Stimulated activated CD8-positive, alpha-beta memory T cell treated with anti-CD3 and anti-CD28 coated beads, Interleukin-4, amount 100 ng/mL, for 24 hours (primary cell): ENCODE results near the gene SYNE3.

ENCODE experiments used
- DNase-seq: peaks from one replicate; pipeline ENCODE4 v3.0.0-alpha.2; 2020; ENCODE audit warnings: low read depth

Gene SYNE3

DNA sequence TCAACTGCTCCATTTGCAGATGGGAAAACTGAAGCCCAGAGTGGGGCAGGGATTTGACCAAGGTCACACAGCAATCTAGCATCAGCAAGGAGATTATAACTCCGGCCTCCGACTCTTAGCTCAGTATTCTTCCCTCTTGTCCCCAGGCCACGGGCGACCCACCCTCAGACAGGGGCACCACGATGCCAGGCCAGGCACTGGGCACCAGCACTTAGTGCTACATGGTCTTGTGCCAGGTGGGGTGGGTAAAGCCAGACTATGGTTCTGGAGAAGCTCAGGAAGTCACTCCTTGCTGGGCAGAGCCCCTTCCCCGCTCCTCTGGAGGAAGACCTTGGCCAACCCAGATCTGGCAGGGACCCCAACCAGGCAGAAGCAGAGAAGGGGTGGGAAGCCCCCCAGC, 41.5 kb downstream of the SYNE3 start:
- DNase-seq: no peak

DNA sequence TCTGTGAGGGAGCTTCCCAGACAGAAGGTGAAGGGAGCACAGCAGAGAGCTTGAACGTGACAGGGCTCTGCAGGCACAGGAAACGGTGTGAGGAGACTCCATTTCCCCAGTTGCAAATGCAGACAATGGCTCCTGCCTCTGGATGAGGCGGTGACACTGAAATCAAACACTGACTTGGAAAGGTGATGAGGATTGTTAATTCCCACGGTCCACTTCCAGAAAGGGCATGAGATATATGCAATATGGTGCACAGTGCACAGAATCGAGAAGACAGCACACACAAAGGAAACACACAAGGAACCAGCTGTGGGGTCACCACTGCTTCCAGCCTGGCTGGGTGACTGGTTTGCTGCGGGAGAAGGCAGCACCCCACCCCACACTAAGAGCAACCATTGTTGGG, 42.0 kb downstream of the SYNE3 start:
- DNase-seq: no peak

DNA sequence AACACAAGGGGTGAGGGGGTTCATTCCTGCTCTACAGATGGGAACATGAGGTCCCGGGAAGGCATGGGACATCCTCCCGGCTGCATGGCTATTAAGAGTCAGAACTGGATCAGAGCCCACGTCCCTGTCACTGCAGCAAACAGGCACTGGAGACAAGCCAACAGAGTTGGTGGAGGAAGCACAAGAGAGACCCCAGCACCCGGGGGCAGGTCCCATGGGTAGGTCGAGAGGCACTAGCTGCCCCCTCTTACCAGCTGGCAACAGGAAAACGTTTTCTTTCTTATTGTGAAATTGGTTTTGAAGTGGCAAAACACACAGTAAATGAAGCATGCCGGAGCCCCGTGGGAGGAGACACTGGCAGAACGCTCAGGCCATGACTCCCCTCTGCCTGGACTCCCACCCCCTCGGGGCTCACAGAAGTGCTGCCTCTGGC, 43.6 kb downstream of the SYNE3 start:
- DNase-seq: no peak

DNA sequence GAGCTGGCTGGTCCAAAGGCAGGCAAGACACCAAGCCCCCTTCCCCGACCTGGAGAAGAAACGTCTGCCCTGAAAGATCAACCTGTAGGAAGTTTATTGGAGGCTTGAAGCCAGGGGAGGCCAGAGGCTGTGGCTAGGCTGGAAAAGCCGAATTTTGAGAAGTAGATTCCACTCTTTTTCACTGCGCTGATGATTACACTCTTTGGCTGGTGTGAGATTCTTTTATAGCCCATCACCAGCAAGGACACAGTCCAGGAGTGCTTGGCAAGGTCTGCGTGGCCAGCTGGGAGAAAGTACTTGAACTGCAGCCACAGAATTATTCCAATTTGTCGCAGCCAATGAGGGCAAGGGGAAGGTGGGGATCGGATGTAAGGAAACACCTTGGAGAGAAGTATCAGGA, 45.0 kb downstream of the SYNE3 start:
- DNase-seq: no peak

DNA sequence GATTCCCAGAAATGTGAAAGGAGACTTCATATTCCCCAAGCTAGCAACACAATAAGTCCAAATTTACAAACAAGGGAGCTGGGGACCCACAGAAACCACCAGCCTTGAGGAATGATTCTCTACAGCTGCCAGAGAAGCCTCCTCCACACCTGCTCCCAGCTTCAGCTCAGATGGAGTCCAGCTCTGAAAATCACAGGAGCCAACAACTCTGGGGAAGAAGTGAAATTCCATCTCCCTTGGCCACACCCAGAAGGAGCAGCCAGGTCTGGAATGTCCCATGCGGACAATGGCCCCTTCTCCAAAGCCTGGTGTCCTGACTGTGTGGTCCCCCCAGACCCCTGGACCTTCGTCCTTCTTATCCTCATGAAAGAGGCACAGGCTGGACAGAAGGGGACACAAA, 45.4 kb downstream of the SYNE3 start:
- DNase-seq: no peak

DNA sequence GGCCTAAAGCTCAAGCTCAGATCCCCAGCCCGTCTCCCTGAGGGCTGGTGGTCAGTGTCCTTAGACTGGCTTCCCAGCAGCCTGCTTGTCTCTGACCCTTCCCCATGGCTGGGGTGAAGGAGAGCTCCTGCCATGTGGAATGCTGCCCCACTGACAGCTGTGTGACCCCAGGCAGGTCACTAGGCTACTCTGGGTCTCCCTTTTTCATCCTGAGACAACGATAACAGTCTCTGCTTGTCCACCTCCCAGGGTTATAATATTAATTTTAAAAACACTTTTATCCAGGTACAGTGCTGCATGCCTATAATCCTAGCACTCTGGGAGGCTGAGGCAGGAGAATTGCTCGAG, 47.3 kb downstream of the SYNE3 start:
- DNase-seq: no peak

DNA sequence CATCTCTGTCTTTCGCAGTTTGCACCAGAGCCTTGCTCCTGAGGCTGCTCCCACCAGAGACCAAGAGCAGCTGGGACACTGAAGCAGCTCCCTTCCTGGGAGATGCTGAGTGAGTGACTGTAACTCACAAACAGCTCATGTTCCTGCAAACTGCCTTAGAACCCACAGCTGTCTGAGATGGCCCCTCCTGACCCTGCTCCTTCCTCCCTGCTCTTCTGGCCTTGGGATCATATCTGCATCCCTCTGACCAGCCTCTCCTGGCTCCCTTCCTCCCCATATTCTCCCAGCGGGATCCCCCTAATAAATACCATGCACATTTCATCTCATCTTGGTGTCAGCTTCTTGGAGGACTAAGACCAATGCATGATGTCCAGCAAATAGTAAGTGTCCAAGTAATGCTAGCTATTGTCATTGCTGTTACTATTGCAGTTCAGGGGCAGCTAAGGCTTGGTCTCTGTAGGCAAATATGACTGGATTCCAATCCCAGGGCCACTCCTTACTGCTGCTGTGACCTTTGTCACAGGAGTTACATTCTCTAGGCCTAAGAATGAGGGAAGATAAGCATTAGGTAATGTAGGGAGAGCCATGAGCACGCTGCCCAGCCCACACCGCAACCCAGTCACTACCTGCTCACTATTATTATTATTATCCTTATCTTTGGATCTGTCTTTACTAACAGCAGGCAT, 47.9 kb downstream of the SYNE3 start:
- DNase-seq: no peak

DNA sequence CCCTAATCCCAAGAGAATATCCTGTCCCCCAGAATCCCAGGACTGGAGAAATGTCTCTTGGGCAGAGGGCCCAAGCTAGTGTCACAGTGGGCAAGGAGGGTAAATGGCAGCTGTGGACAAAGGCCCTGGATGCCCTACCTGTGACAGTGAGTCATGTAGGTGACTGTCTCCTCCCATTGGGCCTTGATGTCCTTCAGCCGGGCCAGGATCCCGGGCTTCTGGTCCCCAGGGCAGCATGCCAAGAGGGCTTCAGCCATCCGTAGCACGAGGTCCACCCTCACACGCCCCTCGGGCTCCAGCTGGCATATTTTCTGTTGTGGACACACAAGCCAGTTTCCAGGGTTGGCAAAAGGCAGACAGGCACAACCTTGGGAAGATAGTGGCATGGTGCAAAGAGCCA, 48.8 kb downstream of the SYNE3 start:
- no peak for DNase-seq

DNA sequence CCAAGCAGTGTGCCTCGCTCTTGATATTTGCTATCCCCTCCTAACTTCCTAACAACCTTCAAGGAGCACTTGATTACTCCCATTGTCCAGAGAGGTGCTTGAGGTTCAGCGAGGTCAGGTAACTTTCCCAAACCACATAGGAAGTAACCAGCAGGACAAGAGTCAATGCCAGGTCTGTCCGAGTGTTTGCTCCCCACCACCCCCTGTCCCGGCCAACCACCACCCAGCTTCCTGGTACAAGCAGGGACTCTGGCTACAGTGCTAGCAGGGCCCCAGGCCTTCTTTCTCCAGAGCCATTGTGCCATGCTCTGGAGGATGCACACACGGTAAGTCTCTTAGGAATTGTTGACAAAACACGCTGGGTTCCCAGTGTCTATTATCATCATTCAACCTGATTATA, 49.2 kb downstream of the SYNE3 start:
- DNase-seq: no peak
